HepG2 (cell line): ENCODE data around the gene MLANA. TPM values are rescaled to one million over a fixed set of nuclear protein-coding genes. Genes with fewer than 3 reads are reported as not detected.

Source experiments
- DBP ChIP-seq: sonication (generic); formaldehyde crosslinking; IDR thresholded peaks from 2 replicates; pipeline ENCODE4 v1.4.0; 2020; ENCODE audit warnings: missing genetic modification reagents; ENCODE audit errors: not compliant biosample characterization
- GFI1 ChIP-seq: sonication (generic); formaldehyde crosslinking; IDR thresholded peaks from 2 replicates; pipeline ENCODE4 v1.5.0; 2020; ENCODE audit warnings: missing genetic modification reagents, mild to moderate bottlenecking, borderline replicate concordance
- GTF2F1 ChIP-seq: fragments of 150-350 bp; IDR thresholded peaks from 2 replicates; pipeline ENCODE4 v1.6.1; 2014; ENCODE audit warnings: low read length
- IRX3 ChIP-seq: sonication (generic); formaldehyde crosslinking; IDR thresholded peaks from 2 replicates; pipeline ENCODE4 v1.8.1; 2023; ENCODE audit warnings: mild to moderate bottlenecking, low read depth, missing genetic modification reagents, borderline replicate concordance
- KDM5B ChIP-seq: sonication (generic); formaldehyde crosslinking; IDR thresholded peaks from 2 replicates; pipeline ENCODE4 v1.4.0; 2020; ENCODE audit warnings: missing genetic modification reagents, mild to moderate bottlenecking, borderline replicate concordance
- MAFK ChIP-seq, 2 experiments: IDR thresholded peaks in 1 of 2; conservative IDR thresholded peaks in 1 of 2; 2 replicates each; pipeline ENCODE4 v1.6.1; 2011; ENCODE audit warnings: improper control_type of control experiment in 2 of 2, low read length in 2 of 2
- PPARG ChIP-seq: conservative IDR thresholded peaks from 2 replicates; pipeline ENCODE4 v1.6.1; 2016; ENCODE audit warnings: missing biosample characterization, missing genetic modification reagents
- PRDM4 ChIP-seq: sonication (generic); formaldehyde crosslinking; IDR thresholded peaks from 2 replicates; pipeline ENCODE4 v1.9.0; 2021; ENCODE audit warnings: missing genetic modification reagents, borderline replicate concordance
- SMAD9 ChIP-seq: sonication (generic); formaldehyde crosslinking; IDR thresholded peaks from 2 replicates; pipeline ENCODE4 v1.5.1; 2020; ENCODE audit warnings: mild to moderate bottlenecking, missing genetic modification reagents
- TP53 ChIP-seq: sonication (generic); formaldehyde crosslinking; conservative IDR thresholded peaks from 2 replicates; pipeline ENCODE4 v1.4.0; 2020; ENCODE audit warnings: missing genetic modification reagents
- ZKSCAN8 ChIP-seq: IDR thresholded peaks from 2 replicates; pipeline ENCODE4 v1.6.1; 2016; ENCODE audit warnings: borderline replicate concordance, missing genetic modification reagents, missing compliant biosample characterization
- ZNF274 ChIP-seq: sonication (generic); formaldehyde crosslinking; IDR thresholded peaks from 2 replicates; pipeline ENCODE4 v1.5.1; 2020; ENCODE audit warnings: mild to moderate bottlenecking, missing genetic modification reagents
- ZNF775 ChIP-seq: sonication (generic); formaldehyde crosslinking; IDR thresholded peaks from 2 replicates; pipeline ENCODE4 v1.4.0; 2020; ENCODE audit warnings: missing genetic modification reagents, mild to moderate bottlenecking, moderate library complexity, borderline replicate concordance
- polyA plus RNA-seq, 8 experiments: library from polyadenylated mRNA; depleted of rRNA in 3 of 8; stranded (reverse) in 7 of 8; unstranded in 1 of 8; fragments of >200 nt; fragmentation: Illumina TruSeq in 4 of 8; extraction: Trizol in 4 of 8; gene quantifications; 2 replicates each; pipeline versions ENCODE4 v1.2.1 to v1.2.3, GENCODE V29; 2011 to 2016; ENCODE audit warnings: low read depth in 4 of 8, missing spikeins in 1 of 8, mixed read lengths in 1 of 8; ENCODE audit not compliant: insufficient read depth in 1 of 8
- total RNA-seq, 5 experiments: library from RNA; depleted of rRNA; stranded (reverse); fragments of >200 nt; fragmentation: Illumina TruSeq; extraction: Trizol; gene quantifications; 2 replicates each; pipeline ENCODE4 v1.2.3, GENCODE V29; 2016; ENCODE audit warnings: low read depth in 1 of 5
- TF ChIP-seq, protein P1 (sequence below): sonication (generic); formaldehyde crosslinking; IDR thresholded peaks from 2 replicates; pipeline ENCODE4 v1.9.0; 2022; ENCODE audit warnings: missing genetic modification reagents, mild to moderate bottlenecking, borderline replicate concordance
- TF ChIP-seq, protein P2 (sequence below): sonication (generic); formaldehyde crosslinking; IDR thresholded peaks from 2 replicates; pipeline ENCODE4 v1.8.0; 2022; ENCODE audit warnings: missing genetic modification reagents, low read depth, mild to moderate bottlenecking, borderline replicate concordance
- TF ChIP-seq, protein P3 (sequence below): conservative IDR thresholded peaks from 2 replicates; pipeline ENCODE4 v1.6.1; 2018; ENCODE audit warnings: missing genetic modification reagents
- TF ChIP-seq, protein P4 (sequence below): sonication (generic); formaldehyde crosslinking; IDR thresholded peaks from 2 replicates; pipeline ENCODE4 v1.5.0; 2020; ENCODE audit warnings: mild to moderate bottlenecking, missing genetic modification reagents

MLANA gene
- total and polyA plus RNA-seq, 2 of the 13 experiments (the other 11 are each of a cell fraction or from before 2014, with no cell fraction given), result 0.11 to 0.18 TPM

- no peak for TF ChIP-seq DBP (CRISPR knock-in tag)
- TF ChIP-seq PPARG, result peak; percentile 97
- TF ChIP-seq TP53, result no peak
- no peak for TF ChIP-seq ZNF775 (CRISPR knock-in tag)
- TF ChIP-seq SMAD9 (CRISPR knock-in tag), result no peak
- TF ChIP-seq, protein P1, sequence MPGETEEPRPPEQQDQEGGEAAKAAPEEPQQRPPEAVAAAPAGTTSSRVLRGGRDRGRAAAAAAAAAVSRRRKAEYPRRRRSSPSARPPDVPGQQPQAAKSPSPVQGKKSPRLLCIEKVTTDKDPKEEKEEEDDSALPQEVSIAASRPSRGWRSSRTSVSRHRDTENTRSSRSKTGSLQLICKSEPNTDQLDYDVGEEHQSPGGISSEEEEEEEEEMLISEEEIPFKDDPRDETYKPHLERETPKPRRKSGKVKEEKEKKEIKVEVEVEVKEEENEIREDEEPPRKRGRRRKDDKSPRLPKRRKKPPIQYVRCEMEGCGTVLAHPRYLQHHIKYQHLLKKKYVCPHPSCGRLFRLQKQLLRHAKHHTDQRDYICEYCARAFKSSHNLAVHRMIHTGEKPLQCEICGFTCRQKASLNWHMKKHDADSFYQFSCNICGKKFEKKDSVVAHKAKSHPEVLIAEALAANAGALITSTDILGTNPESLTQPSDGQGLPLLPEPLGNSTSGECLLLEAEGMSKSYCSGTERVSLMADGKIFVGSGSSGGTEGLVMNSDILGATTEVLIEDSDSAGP, result no peak
- TF ChIP-seq, protein P2, sequence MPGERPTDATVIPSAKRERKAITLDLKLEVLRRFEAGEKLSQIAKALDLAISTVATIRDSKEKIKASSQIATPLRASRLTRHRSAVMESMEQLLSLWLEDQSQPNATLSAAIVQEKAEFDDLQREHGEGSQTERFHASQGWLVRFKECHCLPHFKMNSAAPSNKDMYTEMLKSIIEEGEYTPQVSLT (CRISPR knock-in tag), result no peak
- no peak for TF ChIP-seq MAFK (conservative IDR thresholded peaks at IDR 0.05 in 1 of 2, IDR thresholded peaks at IDR 0.05 in 1 of 2; ENCODE audit: low read length in 2 of 2)
- no peak for TF ChIP-seq ZNF274 (CRISPR knock-in tag)
- TF ChIP-seq IRX3 (CRISPR knock-in tag), result no peak
- no peak for TF ChIP-seq GTF2F1
- TF ChIP-seq GFI1 (CRISPR knock-in tag), result peak; percentile 86
- TF ChIP-seq ZKSCAN8 (CRISPR knock-in tag), result peak; percentile 44; the same call in 1 of the 2 replicates
- TF ChIP-seq PRDM4 (CRISPR knock-in tag), result no peak
- TF ChIP-seq KDM5B (CRISPR knock-in tag), result no peak
- TF ChIP-seq, protein P3, sequence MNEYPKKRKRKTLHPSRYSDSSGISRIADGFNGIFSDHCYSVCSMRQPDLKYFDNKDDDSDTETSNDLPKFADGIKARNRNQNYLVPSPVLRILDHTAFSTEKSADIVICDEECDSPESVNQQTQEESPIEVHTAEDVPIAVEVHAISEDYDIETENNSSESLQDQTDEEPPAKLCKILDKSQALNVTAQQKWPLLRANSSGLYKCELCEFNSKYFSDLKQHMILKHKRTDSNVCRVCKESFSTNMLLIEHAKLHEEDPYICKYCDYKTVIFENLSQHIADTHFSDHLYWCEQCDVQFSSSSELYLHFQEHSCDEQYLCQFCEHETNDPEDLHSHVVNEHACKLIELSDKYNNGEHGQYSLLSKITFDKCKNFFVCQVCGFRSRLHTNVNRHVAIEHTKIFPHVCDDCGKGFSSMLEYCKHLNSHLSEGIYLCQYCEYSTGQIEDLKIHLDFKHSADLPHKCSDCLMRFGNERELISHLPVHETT, result no peak
- TF ChIP-seq, protein P4, sequence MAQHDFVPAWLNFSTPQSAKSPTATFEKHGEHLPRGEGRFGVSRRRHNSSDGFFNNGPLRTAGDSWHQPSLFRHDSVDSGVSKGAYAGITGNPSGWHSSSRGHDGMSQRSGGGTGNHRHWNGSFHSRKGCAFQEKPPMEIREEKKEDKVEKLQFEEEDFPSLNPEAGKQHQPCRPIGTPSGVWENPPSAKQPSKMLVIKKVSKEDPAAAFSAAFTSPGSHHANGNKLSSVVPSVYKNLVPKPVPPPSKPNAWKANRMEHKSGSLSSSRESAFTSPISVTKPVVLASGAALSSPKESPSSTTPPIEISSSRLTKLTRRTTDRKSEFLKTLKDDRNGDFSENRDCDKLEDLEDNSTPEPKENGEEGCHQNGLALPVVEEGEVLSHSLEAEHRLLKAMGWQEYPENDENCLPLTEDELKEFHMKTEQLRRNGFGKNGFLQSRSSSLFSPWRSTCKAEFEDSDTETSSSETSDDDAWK (CRISPR knock-in tag), result no peak
These were observed 3.0 kb downstream of the MLANA start (continued) for GRCh38 chr9:5893591-5894236.
